Endothelial cell of umbilical vein (primary cell): Measurements from ENCODE around the gene CLEC16A. TPM values are rescaled to one million over a fixed set of nuclear protein-coding genes. Genes with fewer than 3 reads are reported as not detected.

Experiments used
- BruUV-seq: library from RNA; stranded (reverse); fragments of 400-500 nt; replicated peaks from 2 replicates; lab custom pipeline; 2021; lab: Mats Ljungman, UMichigan
- CTCF ChIA-PET: fragments of 300-600, 350-600 bp; sonication (Branson Sonifier 250); formaldehyde crosslinking; loops from one replicate; lab custom pipeline; 2021; ENCODE audit warnings: antibody characterized with exemption, inconsistent platforms; lab: Charles Lee
- POLR2A ChIA-PET: fragments of 300-600, 350-600 bp; sonication (Branson Sonifier 250); formaldehyde crosslinking; loops from one replicate; lab custom pipeline; 2021; ENCODE audit warnings: antibody characterized with exemption, inconsistent platforms; lab: Charles Lee
- DNase-seq: peaks from one replicate; pipeline ENCODE4 v3.0.0-alpha.2; 2011; ENCODE audit warnings: low read depth, low spot score
- FAIRE-seq: peaks from 2 replicates; lab custom pipeline; 2011; peaks lifted over from hg19 to GRCh38; lab: Jason Lieb, UNC
- H2AFZ ChIP-seq: 2 replicates; pipeline ENCODE4 v1.6.0; 2012; ENCODE audit warnings: low read depth, low read length, control low read depth, inconsistent platforms
- H3K27ac ChIP-seq: 2 replicates; pipeline ENCODE4 v1.5.1; 2011; ENCODE audit warnings: low read depth, mild to moderate bottlenecking, control low read depth, low read length, moderate library complexity; ENCODE audit not compliant: insufficient read depth
- H3K27me3 ChIP-seq, 2 experiments: 2 replicates each; pipeline versions ENCODE4 v1.6.0 to v1.6.1; 2011; ENCODE audit warnings: low read length in 2 of 2, mixed read lengths in 1 of 2; ENCODE audit not compliant: control insufficient read depth in 2 of 2, insufficient read depth in 2 of 2
- H3K36me3 ChIP-seq, 2 experiments: 2 replicates in 1 of 2; 3 replicates in 1 of 2; pipeline ENCODE4 v1.5.1; 2011; ENCODE audit warnings: low read length in 2 of 2, mild to moderate bottlenecking in 1 of 2, moderate library complexity in 1 of 2; ENCODE audit not compliant: control insufficient read depth in 2 of 2, insufficient read depth in 2 of 2; ENCODE audit errors: extremely low read depth in 1 of 2
- H3K4me1 ChIP-seq: 3 replicates; pipeline ENCODE4 v1.5.1; 2011; ENCODE audit warnings: mild to moderate bottlenecking, low read length; ENCODE audit not compliant: control insufficient read depth, insufficient read depth; ENCODE audit errors: extremely low read depth
- H3K4me2 ChIP-seq: 2 replicates; pipeline ENCODE4 v1.6.1; 2011; ENCODE audit warnings: low read length, control low read depth, mixed read lengths; ENCODE audit not compliant: insufficient read depth
- H3K4me3 ChIP-seq, 3 experiments: fragments of 200-600 bp in 1 of 3; sonication (generic), shearing (Covaris generic) in 1 of 3; replicated peaks in 1 of 3; 2 replicates each; pipeline ENCODE4 v1.5.1; 2011 to 2016; ENCODE audit warnings: control low read depth in 3 of 3, low read length in 3 of 3, mild to moderate bottlenecking in 2 of 3, inconsistent platforms in 1 of 3, low read depth in 1 of 3, moderate library complexity in 1 of 3; ENCODE audit not compliant: insufficient read depth in 1 of 3
- H3K79me2 ChIP-seq: 2 replicates; pipeline ENCODE4 v1.6.0; 2012; ENCODE audit warnings: low read length, inconsistent platforms; ENCODE audit not compliant: control insufficient read depth, insufficient read depth
- H3K9ac ChIP-seq: replicated peaks from 2 replicates; pipeline ENCODE3; 2011; ENCODE audit warnings: low read length, control low read depth; ENCODE audit not compliant: insufficient read depth; ENCODE audit errors: extremely low read depth
- H3K9me1 ChIP-seq: replicated peaks from 3 replicates; pipeline ENCODE4 v1.6.0; 2011; ENCODE audit warnings: mild to moderate bottlenecking, low read length; ENCODE audit not compliant: control insufficient read depth, insufficient read depth; ENCODE audit errors: extremely low read depth
- H3K9me3 ChIP-seq: replicated peaks from 2 replicates; pipeline ENCODE4 v1.5.1; 2012; ENCODE audit warnings: low read length, inconsistent platforms; ENCODE audit not compliant: control insufficient read depth, insufficient read depth
- H4K20me1 ChIP-seq: replicated peaks from 2 replicates; pipeline ENCODE3; 2011; ENCODE audit warnings: mild to moderate bottlenecking, low read length; ENCODE audit not compliant: control insufficient read depth, insufficient read depth; ENCODE audit errors: extremely low read depth
- EZH2 ChIP-seq: IDR thresholded peaks from 2 replicates; pipeline ENCODE4 v1.6.1; 2012; ENCODE audit warnings: borderline replicate concordance, low read depth, mild to moderate bottlenecking, moderate library complexity, low read length, inconsistent platforms; ENCODE audit not compliant: severe bottlenecking
- FOS ChIP-seq: IDR thresholded peaks from 2 replicates; pipeline ENCODE4 v1.6.1; 2011; ENCODE audit warnings: mild to moderate bottlenecking, low read length, moderate library complexity, borderline replicate concordance; ENCODE audit not compliant: insufficient read depth
- GATA2 ChIP-seq: IDR thresholded peaks from 2 replicates; pipeline ENCODE4 v1.7.0; 2011; ENCODE audit warnings: low read depth, mild to moderate bottlenecking, moderate library complexity, mixed read lengths, low read length; ENCODE audit not compliant: insufficient read length, insufficient read depth
- JUN ChIP-seq: IDR thresholded peaks from 2 replicates; pipeline ENCODE4 v1.6.1; 2011; ENCODE audit warnings: borderline replicate concordance, low read depth; ENCODE audit not compliant: insufficient read length, insufficient read depth
- MAX ChIP-seq: IDR thresholded peaks from 2 replicates; pipeline ENCODE4 v1.6.1; 2011; ENCODE audit not compliant: insufficient read depth, insufficient read length
- MYC ChIP-seq: IDR thresholded peaks from one replicate; pipeline ENCODE4 v1.6.1; 2011; ENCODE audit warnings: mild to moderate bottlenecking, low read depth, low read length
- POLR2A ChIP-seq: IDR thresholded peaks from 2 replicates; pipeline ENCODE4 v1.6.1; 2012; ENCODE audit warnings: low read depth, mild to moderate bottlenecking, control low read depth, low read length
- POLR2AphosphoS5 ChIP-seq: IDR thresholded peaks from 2 replicates; pipeline ENCODE4 v1.6.1; 2012; ENCODE audit warnings: low read depth, mild to moderate bottlenecking, control low read depth, low read length, moderate library complexity; ENCODE audit not compliant: insufficient read depth
- dilution Hi-C: fragments of 300-500 bp; cut with MboI; formaldehyde crosslinking; loops from one replicate; pipeline ENCODE4 v1.15.0; 2019; ENCODE audit warnings: low sequenced_read_pairs; ENCODE audit not compliant: extremely low pct_ligation_motif_present
- intact Hi-C: fragments of 100-400 bp; cut with micrococcal nuclease; formaldehyde crosslinking; loops from one replicate; pipeline ENCODE4 v1.10.0; 2022
- polyA plus RNA-seq, 4 experiments: library from polyadenylated mRNA; depleted of rRNA in 3 of 4; stranded (reverse) in 3 of 4; unstranded in 1 of 4; fragments of >200 nt; gene quantifications; 2 replicates each; pipeline versions ENCODE4 v1.2.1 to v1.2.3, GENCODE V29; 2011 to 2012; ENCODE audit warnings: missing spikeins in 1 of 4
- total RNA-seq: library from RNA; stranded (reverse); gene quantifications from 2 replicates; pipeline ENCODE4 v1.2.3, GENCODE V29; 2021
- TF ChIP-seq, protein P1 (sequence below), 2 donors: IDR thresholded peaks; 1 replicate in 1 of 2; 2 replicates in 1 of 2; pipeline ENCODE4 v1.5.1; 2011; ENCODE audit warnings: low read length in 2 of 2, mild to moderate bottlenecking in 2 of 2, moderate library complexity in 2 of 2, control low read depth in 1 of 2, inconsistent platforms in 1 of 2, low read depth in 1 of 2; ENCODE audit not compliant: insufficient read depth in 1 of 2; ENCODE audit errors: extremely low read depth in 1 of 2

CLEC16A gene
- total and polyA plus RNA-seq, 2 donors (not counting 3 experiments of a cell fraction or from before 2014, with no cell fraction given): 11.4 to 23.3 TPM

- Histone ChIP-seq H3K36me3 (peaks cover 0 to 6% of the 10 kb centered on the region in 2 experiments), H2AFZ (no peak overlapping the region), H3K79me2 (no peaks in the 10 kb centered on the region), H3K4me2 (no peak overlapping the region), H3K9me3 (no peaks in the 10 kb centered on the region), H4K20me1 (no peaks in the 10 kb centered on the region), H3K4me3 (no peak overlapping the region), H3K9ac (no peak overlapping the region), H3K27me3 (no peaks in the 10 kb centered on the region), H3K9me1 (no peaks in the 10 kb centered on the region), H3K27ac (no peak overlapping the region), H3K4me1 (no peaks in the 10 kb centered on the region)
- FAIRE-seq: no peak
- intact Hi-C loops: no loop called here
- TF ChIP-seq, protein P1, sequence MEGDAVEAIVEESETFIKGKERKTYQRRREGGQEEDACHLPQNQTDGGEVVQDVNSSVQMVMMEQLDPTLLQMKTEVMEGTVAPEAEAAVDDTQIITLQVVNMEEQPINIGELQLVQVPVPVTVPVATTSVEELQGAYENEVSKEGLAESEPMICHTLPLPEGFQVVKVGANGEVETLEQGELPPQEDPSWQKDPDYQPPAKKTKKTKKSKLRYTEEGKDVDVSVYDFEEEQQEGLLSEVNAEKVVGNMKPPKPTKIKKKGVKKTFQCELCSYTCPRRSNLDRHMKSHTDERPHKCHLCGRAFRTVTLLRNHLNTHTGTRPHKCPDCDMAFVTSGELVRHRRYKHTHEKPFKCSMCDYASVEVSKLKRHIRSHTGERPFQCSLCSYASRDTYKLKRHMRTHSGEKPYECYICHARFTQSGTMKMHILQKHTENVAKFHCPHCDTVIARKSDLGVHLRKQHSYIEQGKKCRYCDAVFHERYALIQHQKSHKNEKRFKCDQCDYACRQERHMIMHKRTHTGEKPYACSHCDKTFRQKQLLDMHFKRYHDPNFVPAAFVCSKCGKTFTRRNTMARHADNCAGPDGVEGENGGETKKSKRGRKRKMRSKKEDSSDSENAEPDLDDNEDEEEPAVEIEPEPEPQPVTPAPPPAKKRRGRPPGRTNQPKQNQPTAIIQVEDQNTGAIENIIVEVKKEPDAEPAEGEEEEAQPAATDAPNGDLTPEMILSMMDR (IDR thresholded peaks at IDR 0.05; ENCODE audit: extremely low read depth in 1 of 2, insufficient read depth in 1 of 2, low read depth in 1 of 2, low read length in 2 of 2): no peak
- TF ChIP-seq FOS: no peak
- no peak for DNase-seq
- dilution Hi-C loops: no loop called here
- no TSS peak for BruUV-seq
- ChIA-PET CTCF (interaction anchor here (2.0 kb wide), 1 partner anchor 14 kb away, joined by 6 read pairs; no protein-coding TSS in a partner anchor), POLR2A (no interaction called here)
These were observed 218.4 kb downstream of the CLEC16A start for GRCh38 chr16:11162586-11163268.

DNA sequence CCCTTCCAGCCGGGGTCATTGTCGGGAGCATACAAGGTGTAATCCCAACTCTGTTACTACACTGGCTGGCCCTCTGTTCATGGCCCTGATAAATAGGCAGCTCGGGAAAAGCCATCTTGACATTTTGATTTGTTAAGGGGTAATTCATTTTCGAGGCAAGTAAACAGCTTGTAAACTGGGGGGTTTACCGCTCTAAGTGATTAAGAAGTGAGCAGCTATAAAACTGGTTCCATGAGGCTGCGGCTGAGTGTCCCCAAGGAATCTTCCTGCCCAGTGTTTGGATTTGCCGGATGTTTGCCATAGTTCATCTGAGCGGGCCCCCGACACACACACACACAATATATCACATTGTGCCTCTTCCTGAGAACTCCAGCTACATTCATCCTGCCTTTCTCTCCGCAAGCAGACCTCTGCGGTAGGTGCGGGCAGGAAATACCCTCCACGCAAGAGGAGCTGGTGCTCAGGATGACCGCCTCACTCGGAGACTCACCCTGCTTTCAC lies 219.4 kb downstream of the CLEC16A start:
- TF ChIP-seq, protein P1 (IDR thresholded peaks at IDR 0.05; ENCODE audit: extremely low read depth in 1 of 2, insufficient read depth in 1 of 2, low read depth in 1 of 2, low read length in 2 of 2): no peak
- no peak for TF ChIP-seq MYC
- no peak for TF ChIP-seq EZH2
- TF ChIP-seq POLR2A: no peak
- TF ChIP-seq JUN: no peak
- TF ChIP-seq MAX: no peak
- TF ChIP-seq POLR2AphosphoS5: no peak
- TF ChIP-seq FOS: no peak
- no peak for TF ChIP-seq GATA2
- FAIRE-seq (no peak), DNase-seq (no peak)
- no peak overlapping the region for H3K9ac ChIP-seq
- intact Hi-C loops (no loop called here), dilution Hi-C loops (no loop called here)
- H3K4me1 ChIP-seq: no peaks in the 10 kb centered on the region
- H2AFZ ChIP-seq: no peak overlapping the region
- H3K4me3 ChIP-seq: no peak overlapping the region
- CTCF ChIA-PET: no interaction called here
- no peaks in the 10 kb centered on the region for H3K79me2 ChIP-seq
- no peaks in the 10 kb centered on the region for H3K9me1 ChIP-seq
- no peaks in the 10 kb centered on the region for H3K9me3 ChIP-seq
- no peak overlapping the region for H3K27ac ChIP-seq
- no peak overlapping the region for H3K4me2 ChIP-seq
- no TSS peak for BruUV-seq
- no peaks in the 10 kb centered on the region for H3K27me3 ChIP-seq
- peaks cover 0 to 10% of the 10 kb centered on the region in 2 experiments for H3K36me3 ChIP-seq
- POLR2A ChIA-PET: no interaction called here
- H4K20me1 ChIP-seq: no peaks in the 10 kb centered on the region
